Activated CD8-positive, alpha-beta T cell treated with anti-CD3 and anti-CD28 coated beads, Interleukin-2, amount 10 ng/mL, durations not matched to agents 7 days and 5 days (primary cell): ENCODE data around the gene KRTAP5-6. TPM values are rescaled to one million over a fixed set of nuclear protein-coding genes. Genes with fewer than 3 reads are reported as not detected.
"Not testable (repeated sequence)": the region's sequence is repeated elsewhere in the genome, so short reads cannot be mapped to it uniquely, and the experiment has no call there.

ENCODE experiments used
- ATAC-seq: fragments of 150-1000 bp; cut with Tn5 transposase; one replicate; pipeline ENCODE4 v1.10.0; 2021; ENCODE audit warnings: moderate library complexity
- CTCF ChIA-PET: fragments of 350-600 bp; sonication (Branson Sonifier 250); formaldehyde crosslinking; loops from one replicate; lab custom pipeline; 2021; ENCODE audit warnings: antibody characterized with exemption; lab: Charles Lee
- POLR2A ChIA-PET: fragments of 350-600 bp; sonication (Branson Sonifier 250); formaldehyde crosslinking; loops from one replicate; lab custom pipeline; 2021; ENCODE audit warnings: antibody characterized with exemption; lab: Charles Lee
- DNase-seq: peaks from one replicate; pipeline ENCODE4 v3.0.0-alpha.2; 2020
- H3K27ac Mint-ChIP-seq: one replicate; pipeline ENCODE4 v1.8.0; 2021; ENCODE audit warnings: mild to moderate bottlenecking, mixed read lengths
- H3K27me3 Mint-ChIP-seq: one replicate; pipeline ENCODE4 v1.8.0; 2021; ENCODE audit warnings: low read depth, mixed read lengths
- H3K36me3 Mint-ChIP-seq: one replicate; pipeline ENCODE4 v1.8.0; 2021; ENCODE audit warnings: low read depth, mixed read lengths
- H3K4me1 Mint-ChIP-seq: one replicate; pipeline ENCODE4 v1.8.0; 2021; ENCODE audit warnings: low read depth, mixed read lengths
- H3K4me3 Mint-ChIP-seq: one replicate; pipeline ENCODE4 v1.8.0; 2021; ENCODE audit warnings: mild to moderate bottlenecking, mixed read lengths
- H3K9me3 Mint-ChIP-seq: one replicate; pipeline ENCODE4 v1.8.0; 2022; ENCODE audit warnings: mixed read lengths; ENCODE audit not compliant: insufficient read depth
- total RNA-seq, 2 experiments: library from RNA; stranded (reverse); gene quantifications; one replicate each; pipeline ENCODE4 v1.2.3, GENCODE V29; 2021

Gene KRTAP5-6
- total RNA-seq, 2 experiments from 2014 or later = not detected

GRCh38 chr11:1667121-1667850 lies 29.7 kb upstream of the KRTAP5-6 start:
- DNase-seq = no peak
- no peak overlapping the region for H3K4me3 Mint-ChIP-seq
- CTCF ChIA-PET = interaction anchor here (1.0 kb wide), 1 partner anchor 14 kb away, joined by 3 read pairs; no protein-coding TSS in a partner anchor
- POLR2A ChIA-PET = no interaction called here
- peaks cover 13% of the 10 kb centered on the region for H3K27me3 Mint-ChIP-seq
- ATAC-seq = no peak
- H3K36me3 Mint-ChIP-seq = no peaks in the 10 kb centered on the region
- H3K9me3 Mint-ChIP-seq = no peaks in the 10 kb centered on the region
- H3K4me1 Mint-ChIP-seq = no peaks in the 10 kb centered on the region
- H3K27ac Mint-ChIP-seq = no peak overlapping the region

GRCh38 chr11:1667906-1668305 lies 29.1 kb upstream of the KRTAP5-6 start:
- ATAC-seq = no peak
- no peak overlapping the region for H3K4me3 Mint-ChIP-seq
- ChIA-PET CTCF (interaction anchor here (1.0 kb wide), 1 partner anchor 15 kb away, joined by 3 read pairs; no protein-coding TSS in a partner anchor), POLR2A (no interaction called here)
- no peaks in the 10 kb centered on the region for H3K4me1 Mint-ChIP-seq
- H3K36me3 Mint-ChIP-seq = no peaks in the 10 kb centered on the region
- H3K27ac Mint-ChIP-seq = no peak overlapping the region
- no peaks in the 10 kb centered on the region for H3K9me3 Mint-ChIP-seq
- no peak for DNase-seq
- H3K27me3 Mint-ChIP-seq = peaks cover 17% of the 10 kb centered on the region

- H3K27ac Mint-ChIP-seq = no peak overlapping the region
- H3K27me3 Mint-ChIP-seq = peaks cover 24% of the 10 kb centered on the region
- H3K36me3 Mint-ChIP-seq = no peaks in the 10 kb centered on the region
- CTCF ChIA-PET = no interaction called here
- DNase-seq (no peak), ATAC-seq (no peak)
- POLR2A ChIA-PET = no interaction called here
- no peaks in the 10 kb centered on the region for H3K9me3 Mint-ChIP-seq
- H3K4me1 Mint-ChIP-seq = no peaks in the 10 kb centered on the region
- no peak overlapping the region for H3K4me3 Mint-ChIP-seq
Measured at GRCh38 chr11:1668911-1669473, 28.0 kb upstream of the KRTAP5-6 start.

- no peaks in the 10 kb centered on the region for H3K4me1 Mint-ChIP-seq
- no peaks in the 10 kb centered on the region for H3K9me3 Mint-ChIP-seq
- no peak for DNase-seq
- no peak for ATAC-seq
- peaks cover 28% of the 10 kb centered on the region for H3K27me3 Mint-ChIP-seq
- ChIA-PET POLR2A (no interaction called here), CTCF (interaction anchor here (0.7 kb wide), 1 partner anchor 75 kb away, joined by 3 read pairs; no protein-coding TSS in a partner anchor)
- no peak overlapping the region for H3K27ac Mint-ChIP-seq
- H3K4me3 Mint-ChIP-seq = no peak overlapping the region
- H3K36me3 Mint-ChIP-seq = no peaks in the 10 kb centered on the region
Measured at GRCh38 chr11:1669546-1670218, 27.3 kb upstream of the KRTAP5-6 start.

GRCh38 chr11:1670457-1670856 lies 26.5 kb upstream of the KRTAP5-6 start:
- H3K4me3 Mint-ChIP-seq, POLR2A ChIA-PET, ATAC-seq, H3K4me1 Mint-ChIP-seq, H3K36me3 Mint-ChIP-seq, DNase-seq, H3K9me3 Mint-ChIP-seq: not testable (repeated sequence)
- CTCF ChIA-PET = interaction anchor here (0.7 kb wide), 1 partner anchor 75 kb away, joined by 3 read pairs; no protein-coding TSS in a partner anchor
- Mint-ChIP-seq H3K27me3 (peaks cover 30% of the 10 kb centered on the region), H3K27ac (peak overlapping the region; percentile 35)

- DNase-seq = no peak
- ATAC-seq = no peak
- Mint-ChIP-seq H3K36me3 (no peaks in the 10 kb centered on the region), H3K27me3 (peaks cover 35% of the 10 kb centered on the region), H3K4me3 (peak overlapping the region; percentile 3), H3K27ac (peak overlapping the region; percentile 35), H3K9me3 (no peaks in the 10 kb centered on the region), H3K4me1 (no peaks in the 10 kb centered on the region)
- CTCF ChIA-PET = no interaction called here
- POLR2A ChIA-PET = no interaction called here
Measured at GRCh38 chr11:1670905-1671371, 26.1 kb upstream of the KRTAP5-6 start.

- Mint-ChIP-seq H3K4me1 (no peaks in the 10 kb centered on the region), H3K27ac (no peak overlapping the region), H3K4me3 (no peak overlapping the region), H3K27me3 (peaks cover 36% of the 10 kb centered on the region), H3K36me3 (no peaks in the 10 kb centered on the region), H3K9me3 (no peaks in the 10 kb centered on the region)
- CTCF ChIA-PET = interaction anchor here (0.7 kb wide), 1 partner anchor 19 kb away, joined by 3 read pairs; no protein-coding TSS in a partner anchor
- no peak for DNase-seq
- POLR2A ChIA-PET = no interaction called here
- ATAC-seq = no peak
Measured at GRCh38 chr11:1671658-1672057, 25.3 kb upstream of the KRTAP5-6 start.

GRCh38 chr11:1672613-1673350 lies 24.2 kb upstream of the KRTAP5-6 start:
- Mint-ChIP-seq H3K9me3 (no peaks in the 10 kb centered on the region), H3K4me1 (no peaks in the 10 kb centered on the region), H3K4me3 (no peak overlapping the region), H3K27me3 (peaks cover 39% of the 10 kb centered on the region), H3K36me3 (no peaks in the 10 kb centered on the region), H3K27ac (no peak overlapping the region)
- DNase-seq = no peak
- ChIA-PET CTCF (no interaction called here), POLR2A (interaction anchor here (0.5 kb wide), 1 partner anchor 130 kb away, joined by 3 read pairs; no protein-coding TSS in a partner anchor)
- ATAC-seq = no peak

GRCh38 chr11:1673446-1674172 lies 23.4 kb upstream of the KRTAP5-6 start:
- no peaks in the 10 kb centered on the region for H3K36me3 Mint-ChIP-seq
- H3K9me3 Mint-ChIP-seq = no peaks in the 10 kb centered on the region
- no peaks in the 10 kb centered on the region for H3K4me1 Mint-ChIP-seq
- ChIA-PET POLR2A (no interaction called here), CTCF (no interaction called here)
- peaks cover 40% of the 10 kb centered on the region for H3K27me3 Mint-ChIP-seq
- no peak for ATAC-seq
- H3K4me3 Mint-ChIP-seq = no peak overlapping the region
- DNase-seq = no peak
- no peak overlapping the region for H3K27ac Mint-ChIP-seq

GRCh38 chr11:1674173-1675131 lies 22.5 kb upstream of the KRTAP5-6 start:
- CTCF ChIA-PET = interaction anchor here (1.3 kb wide), 1 partner anchor 22 kb away, joined by 7 read pairs; no protein-coding TSS in a partner anchor
- H3K4me3 Mint-ChIP-seq = no peak overlapping the region

More at GRCh38 chr11:1674173-1675131, 22.5 kb upstream of the KRTAP5-6 start:
- Mint-ChIP-seq H3K27ac (no peak overlapping the region), H3K9me3 (no peaks in the 10 kb centered on the region), H3K27me3 (peaks cover 36% of the 10 kb centered on the region), H3K4me1 (no peaks in the 10 kb centered on the region), H3K36me3 (no peaks in the 10 kb centered on the region)
- no peak for DNase-seq
- POLR2A ChIA-PET = no interaction called here
- no peak for ATAC-seq
